ENCODE results near the gene RORC.

Gene RORC

DNA sequence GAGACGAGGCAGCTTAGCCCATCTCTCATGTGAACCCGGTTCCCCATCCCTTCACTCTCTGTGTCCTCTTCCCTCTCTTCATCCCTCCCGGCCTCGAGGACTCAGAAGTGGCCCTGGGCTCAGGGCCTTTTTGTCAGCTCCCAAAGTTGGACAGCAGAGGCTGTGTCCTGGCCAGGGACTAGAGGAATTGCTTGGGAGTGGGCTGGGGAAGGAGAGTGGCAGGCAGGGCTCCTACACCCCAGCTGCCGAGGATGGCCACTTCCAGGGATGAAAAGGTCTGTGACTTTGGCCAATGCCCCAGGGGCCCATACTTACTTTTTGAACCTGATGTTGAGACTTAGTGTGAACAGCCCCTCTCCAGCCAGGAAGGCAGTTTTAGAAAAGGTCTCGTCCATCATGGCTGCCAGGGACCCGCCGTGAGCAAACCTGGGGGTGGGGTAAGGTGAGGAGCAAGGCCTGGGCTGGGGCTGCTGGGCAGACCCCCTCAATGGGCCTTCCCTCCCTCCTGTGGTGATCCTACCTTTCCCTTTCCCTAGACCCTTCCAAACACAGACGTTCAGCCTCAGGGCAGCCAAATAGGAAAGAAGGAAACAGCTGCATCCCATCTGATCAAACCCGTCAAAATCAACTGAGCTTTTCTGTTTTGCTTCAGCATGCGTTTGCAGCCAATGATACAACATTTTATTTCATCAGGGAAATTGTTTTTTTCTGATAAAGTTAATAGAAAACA lies 16.4 kb upstream of the RORC start:
- no peak for DNase-seq (ENCODE audit: low spot score)

DNA sequence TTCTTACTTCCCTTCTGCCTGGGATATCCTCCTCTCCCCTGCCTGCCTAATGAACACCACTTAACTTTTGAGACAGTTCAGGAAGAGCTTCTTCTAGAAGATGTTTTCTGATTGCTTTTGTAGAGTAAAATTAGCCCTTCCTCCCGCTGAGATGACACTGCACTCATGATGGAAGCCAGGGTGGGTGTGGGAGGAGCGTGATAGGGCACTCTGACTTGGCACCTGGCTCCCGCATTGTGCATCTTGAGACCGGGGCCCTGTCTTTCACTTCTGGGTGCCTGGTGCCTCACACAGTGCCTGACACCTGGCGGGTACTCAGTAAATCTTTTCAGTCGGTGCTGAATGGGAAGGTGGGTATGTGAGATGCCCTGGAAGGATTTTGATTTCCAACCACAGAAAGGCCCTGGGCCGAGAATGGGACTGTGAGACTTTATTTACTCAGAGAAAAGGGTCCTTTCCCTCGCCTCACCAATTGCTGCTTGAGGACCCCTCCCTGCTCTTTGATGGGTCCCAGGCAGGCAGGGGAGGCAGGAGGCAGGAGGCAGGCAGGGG lies 15.2 kb upstream of the RORC start:
- no peak for DNase-seq (ENCODE audit: low spot score)

DNA sequence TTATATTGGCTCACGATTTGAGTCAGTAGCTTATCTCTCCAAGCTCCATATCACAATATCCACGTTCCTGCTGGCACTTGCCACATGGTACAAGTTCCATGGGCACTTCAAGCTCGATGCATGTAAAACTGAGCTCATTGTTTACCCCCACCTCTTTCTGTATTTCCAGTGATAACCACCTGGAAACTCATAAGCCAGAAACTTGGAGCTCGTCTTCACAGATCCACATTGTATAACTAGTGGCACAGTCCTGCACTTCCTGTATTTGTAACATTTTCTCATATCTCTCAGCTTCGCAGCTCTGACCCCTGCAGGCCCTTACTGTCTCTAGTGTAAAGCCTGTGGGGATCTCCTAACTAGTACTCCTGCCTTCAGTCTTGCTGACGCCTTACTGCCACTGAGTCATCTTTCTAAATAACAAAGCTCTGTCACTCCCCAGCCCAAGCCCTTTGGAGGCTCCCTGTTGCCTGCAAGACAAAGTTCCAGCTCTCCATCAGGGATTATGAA lies 14.5 kb upstream of the RORC start:
- DNase-seq (ENCODE audit: low spot score): no peak

DNA sequence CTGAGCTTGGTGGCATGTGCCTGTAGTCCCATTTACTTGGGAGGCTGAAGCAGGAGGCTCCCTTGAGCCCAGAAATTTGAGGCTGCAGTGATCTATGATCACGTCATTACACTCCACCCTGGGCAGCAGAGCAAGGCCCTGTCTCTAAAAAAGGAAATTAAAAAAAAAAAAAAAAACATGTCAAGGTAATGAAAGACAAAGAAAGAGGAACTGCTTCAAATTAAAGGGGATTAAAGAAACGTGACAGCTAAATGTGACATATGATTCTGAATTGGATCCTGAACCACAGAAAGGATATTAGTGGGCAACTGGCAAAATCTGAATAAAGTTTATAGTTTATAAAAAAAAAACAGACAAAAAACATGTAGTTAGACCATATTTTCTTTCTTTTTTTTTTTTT lies 11.8 kb upstream of the RORC start:
- DNase-seq (ENCODE audit: low spot score): no peak

DNA sequence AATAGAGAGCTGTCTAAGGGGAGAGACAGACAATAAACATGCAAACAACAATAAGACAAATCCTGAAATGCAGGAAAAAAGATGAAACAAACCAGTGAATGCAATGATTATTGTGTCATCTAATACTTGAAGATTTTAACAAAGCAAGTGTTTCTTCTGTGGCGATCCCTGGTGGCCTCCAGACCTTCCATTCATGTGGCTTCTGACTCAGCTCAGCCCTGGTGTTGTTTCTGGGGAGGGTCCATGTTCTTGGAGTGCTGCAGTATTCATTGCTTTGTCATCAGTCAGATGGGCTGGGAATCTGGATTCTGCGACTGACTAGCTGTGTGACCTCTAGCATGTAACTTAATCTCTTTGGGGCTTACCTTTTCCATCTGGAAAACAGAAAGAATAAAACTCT lies 9.5 kb upstream of the RORC start:
- peak; percentile 39 for DNase-seq (ENCODE audit: low spot score)

DNA sequence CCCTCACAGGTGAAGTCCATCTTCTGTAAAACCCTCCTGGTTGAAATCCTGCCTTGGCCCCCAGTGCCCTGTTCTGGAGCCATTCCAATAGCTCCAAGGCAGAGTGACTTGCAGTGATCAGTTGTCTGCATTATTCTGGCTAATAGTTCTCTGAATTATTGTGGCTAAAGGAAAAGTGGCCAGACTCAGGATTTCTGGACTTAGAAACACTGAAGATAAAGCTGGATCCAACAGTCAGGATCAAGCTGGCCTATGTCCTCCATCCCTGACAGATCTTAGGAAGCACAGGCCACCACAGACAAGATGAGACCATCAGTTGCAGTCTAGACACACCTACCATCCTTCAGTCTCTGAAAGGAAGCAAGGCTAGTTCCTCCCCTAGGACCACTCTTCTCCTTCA lies 8.8 kb upstream of the RORC start:
- no peak for DNase-seq (ENCODE audit: low spot score)

DNA sequence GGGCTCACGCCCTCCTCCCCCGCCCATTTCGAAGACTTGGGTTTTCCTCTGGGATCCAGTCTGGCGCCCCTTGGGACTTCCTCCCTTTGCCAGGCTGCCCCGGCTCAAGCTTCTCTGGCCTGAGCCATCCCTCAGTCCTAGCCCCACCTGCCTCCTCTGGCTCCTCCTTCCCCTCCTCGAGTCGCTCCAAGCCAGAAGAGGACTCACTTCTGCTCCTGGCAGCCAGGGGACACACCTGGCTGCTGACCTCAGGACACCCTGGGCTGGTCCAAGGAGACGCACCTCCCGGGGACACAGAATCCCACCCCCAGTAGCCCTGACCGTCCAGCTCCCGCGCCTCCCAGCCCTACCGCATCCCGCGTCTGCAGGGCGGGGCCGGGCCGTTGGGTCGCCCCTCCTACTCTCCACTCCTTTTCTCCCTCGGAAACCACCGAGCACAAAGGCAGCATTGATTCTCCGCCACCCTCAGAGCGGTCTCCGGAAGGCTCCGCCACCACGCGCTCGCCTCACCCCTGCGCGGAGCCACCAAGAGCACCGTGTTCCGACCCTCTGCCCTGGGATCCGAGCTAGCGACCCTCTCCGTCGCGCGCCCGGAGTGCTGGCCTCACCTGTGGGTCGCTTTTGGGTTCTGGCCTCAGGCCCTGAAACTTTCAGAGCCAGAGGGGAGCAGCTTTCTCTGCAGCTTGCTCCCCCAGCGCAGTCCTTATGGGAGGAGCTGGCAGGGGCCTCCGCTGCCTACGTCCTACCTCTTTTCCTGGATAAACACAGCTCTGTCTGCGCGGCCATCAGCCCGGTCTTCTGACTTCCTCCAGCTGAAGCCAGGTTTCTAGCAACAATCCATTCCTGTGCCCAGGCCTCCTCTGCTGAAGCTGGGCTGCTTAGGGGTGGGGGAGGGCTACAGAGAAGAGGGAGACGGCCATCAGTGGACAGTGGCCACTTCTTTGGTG lies 8.1 kb upstream of the RORC start, which contains the start of gene C2CD4D:
Gene C2CD4D, minus strand, starts transcription at position 364 of the 947 bp plus-strand sequence. CDS start 831 bp downstream, outside the sequence.
- DNase-seq (ENCODE audit: low spot score): peak; percentile 95

DNA sequence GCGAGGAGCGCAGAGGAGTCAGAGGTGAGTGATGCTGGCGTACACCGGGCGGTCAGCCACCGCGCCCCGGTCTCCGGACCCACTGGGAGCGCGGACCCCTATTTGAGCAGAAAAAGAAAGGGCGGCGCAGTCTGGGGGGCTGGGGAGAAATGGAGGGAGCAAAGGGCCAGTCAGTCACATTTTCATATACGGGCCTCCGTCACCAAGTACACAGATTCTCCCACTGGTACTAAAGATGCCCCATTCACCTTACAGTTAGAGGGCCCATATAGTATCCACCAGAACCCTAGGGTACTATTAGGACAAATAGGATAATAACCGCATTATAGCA lies 7.4 kb upstream of the RORC start:
- DNase-seq (ENCODE audit: low spot score): no peak

DNA sequence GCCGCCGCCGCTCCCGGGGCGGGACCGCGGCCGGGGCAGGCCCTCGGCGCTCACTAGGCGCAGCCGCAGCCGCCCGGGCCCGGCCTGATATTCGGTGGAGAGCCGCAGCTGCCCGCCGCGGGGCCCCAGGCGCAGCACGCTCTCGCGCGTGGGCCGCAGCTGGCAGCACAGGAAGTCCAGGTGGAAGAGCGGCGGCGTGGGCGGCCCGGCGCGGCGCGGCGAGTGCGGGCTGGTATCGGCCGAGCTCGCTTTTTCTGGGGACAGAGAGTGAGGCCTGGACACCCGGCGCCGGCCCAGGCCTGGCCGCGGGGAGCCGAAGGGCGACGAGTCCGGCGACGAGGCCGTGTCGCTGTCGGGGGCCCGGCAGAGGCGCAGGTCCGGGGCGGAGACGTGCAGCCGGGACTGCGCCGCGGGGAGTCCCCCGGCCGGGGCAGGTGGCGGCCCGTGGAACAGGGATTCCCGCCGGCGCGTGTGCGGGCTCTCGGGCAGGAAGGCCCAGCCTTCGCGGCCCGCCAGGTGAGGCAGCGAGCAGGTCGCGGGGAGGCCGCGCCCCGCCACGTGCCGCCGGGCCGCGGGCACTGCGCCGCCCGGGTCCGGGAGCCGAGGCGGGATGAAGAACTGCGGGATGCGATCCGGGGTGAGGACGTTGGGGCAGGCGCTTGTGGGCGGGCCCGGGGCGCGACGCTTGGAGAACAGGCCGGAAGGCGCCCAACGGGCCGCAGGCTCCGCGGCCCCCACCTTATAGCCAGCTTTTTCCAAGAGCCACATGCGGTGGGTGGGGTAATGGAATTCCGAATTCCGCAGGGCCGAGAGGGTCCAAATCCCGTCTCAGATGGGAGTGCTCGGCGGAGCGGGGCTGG lies 6.8 kb upstream of the RORC start:
- no peak for DNase-seq (ENCODE audit: low spot score)

DNA sequence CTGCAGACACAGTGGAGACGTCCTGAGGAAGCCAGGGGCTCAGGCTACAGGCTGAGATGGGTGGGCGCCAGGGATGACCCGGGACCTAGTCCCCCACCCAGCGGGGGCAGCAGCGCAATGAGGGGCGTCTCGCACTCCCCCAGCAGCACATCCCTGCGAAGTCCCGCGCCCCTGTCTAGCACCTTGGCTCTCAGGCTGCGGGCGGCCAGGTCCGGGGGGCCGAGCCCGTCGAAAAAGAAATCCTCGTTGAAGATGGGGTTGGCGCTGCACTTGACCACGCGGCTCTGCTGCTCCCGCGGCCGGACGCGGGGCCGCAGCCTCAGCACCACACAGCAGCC lies 6.3 kb upstream of the RORC start:
- DNase-seq (ENCODE audit: low spot score): no peak

DNA sequence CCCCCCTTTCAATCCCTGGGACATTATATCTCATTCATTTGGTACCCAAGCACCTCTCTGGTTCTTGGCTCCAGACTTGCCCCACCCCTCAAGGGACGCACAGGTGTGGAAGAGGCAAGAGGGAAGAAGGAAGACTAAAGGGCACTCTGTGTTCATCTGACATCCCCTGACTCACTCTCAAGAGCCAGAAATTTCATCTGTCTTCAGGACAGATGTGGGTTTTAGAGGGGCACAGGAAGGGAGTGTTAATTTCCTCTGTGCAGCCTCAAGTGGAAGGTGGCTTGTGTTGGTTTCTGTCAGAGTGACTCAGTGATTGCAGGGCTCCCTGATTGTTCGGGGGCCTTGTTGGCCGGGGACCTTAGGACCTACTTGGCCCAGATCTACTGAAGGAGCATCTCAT lies 5.6 kb upstream of the RORC start:
- DNase-seq (ENCODE audit: low spot score): no peak

DNA sequence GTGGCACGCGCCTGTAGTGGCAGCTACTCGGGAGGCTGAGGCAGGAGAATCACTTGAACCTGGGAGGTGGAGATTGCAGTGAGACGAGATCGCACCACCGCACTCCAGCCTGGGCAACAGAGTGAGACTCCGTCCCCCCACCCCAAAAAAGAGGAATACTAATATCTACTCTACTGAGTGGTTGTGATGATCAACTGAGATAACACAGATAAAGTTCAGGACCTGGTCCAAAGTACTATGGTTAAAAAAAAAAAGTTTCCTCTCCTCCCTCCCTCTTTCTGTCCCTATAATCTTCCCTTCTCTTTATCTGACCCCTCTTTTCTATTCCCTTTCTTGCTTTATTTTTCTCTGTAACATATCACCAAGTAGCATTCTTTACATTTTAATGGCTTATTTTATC lies 4.0 kb upstream of the RORC start:
- no peak for DNase-seq (ENCODE audit: low spot score)

DNA sequence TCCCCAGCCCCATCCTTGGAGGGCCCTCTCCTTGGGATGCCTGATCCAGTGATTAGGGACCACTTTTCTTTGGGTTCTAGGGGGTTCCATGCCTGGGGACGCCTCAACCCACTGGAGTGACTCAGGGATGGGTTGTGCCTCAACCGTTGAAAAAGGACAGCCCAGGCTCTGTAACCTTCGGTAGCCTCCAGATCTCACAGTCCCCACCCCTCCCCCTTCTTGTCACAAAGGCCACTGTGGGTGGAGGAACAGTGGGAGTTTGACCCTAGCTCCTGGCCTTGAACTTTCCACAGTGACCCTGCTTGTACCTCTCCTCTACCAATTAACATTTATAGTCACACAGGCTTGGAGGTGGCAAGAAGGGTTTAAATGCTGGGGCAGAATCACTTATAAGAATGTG lies 2.6 kb upstream of the RORC start:
- DNase-seq (ENCODE audit: low spot score): no peak

DNA sequence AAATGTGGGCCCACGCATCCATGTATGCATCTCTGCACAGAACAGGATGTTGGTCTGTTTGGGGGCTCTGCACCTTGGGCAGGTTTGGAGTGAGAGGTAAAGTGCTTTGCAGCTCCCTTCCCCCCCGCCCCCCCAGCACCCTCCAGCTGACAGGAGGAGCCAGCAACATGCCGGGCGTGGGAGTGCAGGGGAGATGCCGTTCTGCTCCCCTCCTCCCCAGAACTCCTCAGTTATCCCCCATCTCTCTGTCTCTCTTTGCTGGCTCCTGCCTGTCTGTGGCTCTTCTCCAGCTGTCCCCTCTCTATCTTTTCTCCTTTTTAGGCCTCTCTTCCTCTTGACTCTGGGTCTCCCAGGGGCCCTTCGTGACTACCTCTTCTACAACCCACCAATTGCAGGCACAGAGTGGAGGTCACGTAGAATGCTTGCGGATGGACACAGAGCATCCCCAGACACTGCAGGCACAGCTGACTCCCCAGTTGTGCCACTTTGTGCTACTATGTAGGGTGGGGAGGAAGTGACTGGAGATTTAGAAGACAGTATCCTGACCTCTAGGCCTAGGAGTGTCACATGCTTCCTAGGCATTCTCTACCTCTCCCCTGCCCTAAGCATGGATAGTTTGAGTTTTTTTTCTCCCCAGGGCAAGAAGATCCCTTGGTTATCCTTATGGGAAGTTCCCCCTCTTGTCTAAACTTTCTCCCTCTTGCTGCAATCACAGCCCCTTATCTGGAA lies 1.7 kb upstream of the RORC start:
- no peak for DNase-seq (ENCODE audit: low spot score)

DNA sequence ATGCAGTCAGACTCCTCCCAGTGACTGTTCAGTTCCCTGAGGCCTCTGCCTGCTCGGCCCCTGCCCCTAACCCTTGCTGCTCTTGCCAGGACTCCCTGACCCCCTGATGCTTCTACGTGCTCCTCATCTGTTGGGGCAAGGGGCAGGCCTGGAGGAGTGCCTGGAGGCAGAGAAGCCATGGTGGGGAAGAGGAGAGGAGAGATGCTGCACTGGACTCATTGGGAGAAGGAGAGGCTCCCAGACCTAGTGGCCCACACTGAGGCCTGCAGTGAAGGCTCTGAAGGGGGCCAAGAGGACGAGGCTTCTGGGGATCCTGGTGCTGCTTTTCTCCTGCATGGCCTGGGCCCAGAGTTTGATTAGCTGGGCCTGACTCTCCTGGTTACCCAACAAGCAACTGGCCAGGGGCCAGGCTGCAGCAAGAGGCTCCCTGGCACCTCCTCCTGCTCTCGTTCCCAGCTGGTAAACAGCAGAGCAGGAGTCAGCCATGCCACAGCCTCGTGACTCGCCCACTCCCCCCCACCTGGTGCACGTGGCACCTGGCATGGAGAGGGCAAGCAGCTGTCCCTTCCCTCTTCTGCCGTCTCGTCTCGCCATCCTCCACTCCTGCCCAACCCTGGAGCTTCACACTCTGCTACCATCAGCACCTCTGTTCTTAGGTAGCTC lies 847 bp upstream of the RORC start:
- no peak for DNase-seq (ENCODE audit: low spot score)

DNA sequence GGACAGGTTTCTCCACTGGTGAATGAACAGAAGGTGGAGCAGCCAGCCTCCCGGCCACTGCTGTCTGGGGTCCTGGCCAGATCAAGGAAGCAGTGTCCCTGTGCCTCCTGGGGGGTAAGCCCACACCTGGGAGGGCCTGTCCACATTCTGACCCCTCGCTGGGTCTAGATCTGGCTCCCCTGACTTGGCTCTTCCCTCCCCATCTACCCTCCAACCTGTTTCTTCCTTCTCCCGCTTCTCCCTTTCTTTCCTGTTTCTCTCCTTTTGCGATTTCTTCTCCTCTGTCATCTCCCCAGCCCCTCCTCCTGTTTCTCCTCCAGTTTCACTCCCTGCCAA lies 378 bp downstream of the RORC start:
- DNase-seq (ENCODE audit: low spot score): no peak

DNA sequence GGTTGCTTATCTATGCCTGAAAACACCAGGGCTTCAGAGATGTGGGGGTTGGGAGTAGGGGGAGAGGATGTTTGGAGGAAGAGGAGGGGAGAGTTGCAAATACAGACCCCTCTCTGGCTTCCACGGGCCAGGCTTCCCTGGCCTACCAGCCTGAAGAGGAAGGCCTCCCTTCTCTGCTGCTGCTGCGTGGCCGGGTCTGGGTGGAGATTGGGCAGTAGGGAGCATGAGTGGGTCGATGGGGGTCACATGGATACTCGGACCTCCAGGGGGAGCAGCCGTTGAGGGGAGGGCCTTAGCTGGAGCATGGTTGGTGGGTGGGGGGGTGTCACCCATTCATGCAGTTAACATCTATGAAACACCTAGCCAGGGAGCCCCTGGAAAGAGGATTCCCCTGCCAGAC lies 1.5 kb downstream of the RORC start:
- DNase-seq (ENCODE audit: low spot score): no peak

DNA sequence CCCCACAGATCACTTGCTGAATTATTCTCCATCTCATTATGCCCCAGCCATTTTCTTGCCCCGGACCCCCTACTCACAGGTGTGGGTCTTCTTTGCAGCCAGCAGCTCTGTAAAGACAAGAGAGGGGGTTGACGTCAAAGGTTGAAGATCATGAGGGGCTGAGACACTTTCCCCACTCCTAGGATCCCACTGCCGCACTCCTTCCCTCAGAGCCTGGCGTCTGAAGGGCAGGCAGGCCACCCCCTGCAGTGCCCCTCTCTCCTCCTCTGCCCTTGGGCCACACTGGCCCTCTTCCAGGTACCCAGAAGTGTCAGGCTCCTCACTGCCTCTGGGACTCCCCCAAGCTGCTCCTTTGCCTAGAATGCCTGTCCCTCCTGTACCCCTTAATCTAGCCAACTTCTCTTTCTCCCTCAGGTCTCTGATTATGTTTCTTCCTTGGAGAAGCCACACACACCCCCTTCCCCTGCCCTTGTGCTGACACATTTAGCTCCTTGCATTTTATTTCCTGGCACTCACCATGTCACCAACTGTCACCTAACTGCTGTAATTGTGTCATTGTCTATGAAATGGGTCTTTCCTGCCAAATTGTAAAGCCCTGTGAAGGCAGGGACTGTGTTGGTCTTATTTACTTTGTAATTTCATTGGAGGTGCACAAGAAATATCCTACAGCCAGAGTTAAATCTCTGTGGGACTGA lies 2.1 kb downstream of the RORC start:
- DNase-seq (ENCODE audit: low spot score): no peak

DNA sequence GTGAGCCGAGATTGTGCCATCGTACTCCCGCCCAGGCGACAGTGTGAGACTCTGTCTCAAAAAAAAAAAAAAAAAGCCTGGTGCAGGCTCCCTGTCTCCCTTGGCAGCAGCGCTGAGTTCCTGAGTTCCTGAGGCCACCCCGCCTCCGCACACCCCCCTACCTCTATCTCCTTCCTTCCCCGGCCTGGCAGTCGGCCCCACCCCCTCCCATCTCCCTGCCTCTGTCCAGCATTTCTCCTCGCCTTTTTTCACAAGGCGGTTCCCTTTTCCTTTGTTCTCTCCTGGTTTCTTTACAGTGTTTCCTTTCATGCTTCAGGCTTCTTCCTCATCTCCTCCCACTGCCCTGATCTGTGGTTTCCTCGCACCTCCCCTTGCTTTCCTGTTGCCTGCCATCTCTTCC lies 2.7 kb downstream of the RORC start:
- no peak for DNase-seq (ENCODE audit: low spot score)

DNA sequence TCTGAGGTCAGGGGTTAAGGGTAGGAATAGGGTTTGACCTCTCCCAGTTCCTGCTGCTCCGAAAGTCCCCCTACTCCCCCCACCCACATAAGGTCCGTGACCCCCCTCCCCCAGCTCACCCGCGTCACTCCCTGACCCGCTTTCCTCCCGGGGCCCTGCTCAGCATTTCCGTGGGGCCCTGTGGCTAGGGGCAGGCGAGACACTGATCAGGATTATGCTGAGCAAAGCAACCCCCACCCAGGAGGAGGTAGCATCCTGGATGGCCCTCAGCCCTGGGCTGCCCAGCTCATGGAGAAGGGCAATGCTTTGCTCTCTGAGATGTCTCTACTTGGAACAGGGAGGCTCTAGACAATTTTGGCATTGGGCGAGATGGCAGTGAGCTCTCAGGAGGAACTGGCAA lies 3.7 kb downstream of the RORC start:
- DNase-seq (ENCODE audit: low spot score): no peak

All from globus pallidus (tissue), 1 donor.